Measurements from ENCODE around the gene HS3ST4.

DNA sequence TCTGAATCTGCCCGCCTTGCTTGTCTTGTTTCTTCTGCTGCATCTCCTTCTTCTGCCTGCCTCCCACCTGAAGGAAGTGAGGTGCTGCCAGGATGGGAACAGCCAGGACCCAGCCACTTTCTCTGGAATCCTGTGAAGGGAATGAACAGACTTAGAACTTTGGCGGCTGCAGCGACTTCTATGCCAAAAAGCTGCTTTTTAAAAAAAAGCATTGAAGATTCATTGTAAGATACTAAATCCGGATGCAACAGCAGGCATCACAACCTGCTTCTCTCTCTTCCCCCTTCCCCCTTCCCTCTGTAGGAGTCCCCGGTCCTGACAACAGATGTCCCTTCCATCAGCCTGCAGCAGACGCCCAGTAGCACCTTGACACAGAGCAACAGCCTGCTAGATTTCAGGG is 176.3 kb downstream of the HS3ST4 start:
- TF ChIP-seq, protein P1, sequence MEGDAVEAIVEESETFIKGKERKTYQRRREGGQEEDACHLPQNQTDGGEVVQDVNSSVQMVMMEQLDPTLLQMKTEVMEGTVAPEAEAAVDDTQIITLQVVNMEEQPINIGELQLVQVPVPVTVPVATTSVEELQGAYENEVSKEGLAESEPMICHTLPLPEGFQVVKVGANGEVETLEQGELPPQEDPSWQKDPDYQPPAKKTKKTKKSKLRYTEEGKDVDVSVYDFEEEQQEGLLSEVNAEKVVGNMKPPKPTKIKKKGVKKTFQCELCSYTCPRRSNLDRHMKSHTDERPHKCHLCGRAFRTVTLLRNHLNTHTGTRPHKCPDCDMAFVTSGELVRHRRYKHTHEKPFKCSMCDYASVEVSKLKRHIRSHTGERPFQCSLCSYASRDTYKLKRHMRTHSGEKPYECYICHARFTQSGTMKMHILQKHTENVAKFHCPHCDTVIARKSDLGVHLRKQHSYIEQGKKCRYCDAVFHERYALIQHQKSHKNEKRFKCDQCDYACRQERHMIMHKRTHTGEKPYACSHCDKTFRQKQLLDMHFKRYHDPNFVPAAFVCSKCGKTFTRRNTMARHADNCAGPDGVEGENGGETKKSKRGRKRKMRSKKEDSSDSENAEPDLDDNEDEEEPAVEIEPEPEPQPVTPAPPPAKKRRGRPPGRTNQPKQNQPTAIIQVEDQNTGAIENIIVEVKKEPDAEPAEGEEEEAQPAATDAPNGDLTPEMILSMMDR (conservative IDR thresholded peaks at IDR 0.05 in 1 of 2, IDR thresholded peaks at IDR 0.05 in 1 of 2; ENCODE audit: low read depth in 1 of 2, low read length in 2 of 2), result no peak
- no peak for TF ChIP-seq EZH2 (IDR thresholded peaks at IDR 0.05; ENCODE audit: low read length, missing control alignments)
